ENCODE data around the gene KIF7. TPM values are rescaled to one million over a fixed set of nuclear protein-coding genes. Genes with fewer than 3 reads are reported as not detected.

Gene KIF7
- total RNA-seq, 1 donor from 2014 or later = 2.2 TPM

Other genes with a start within 250 kb of the KIF7 start
- gene RHCG, start 158.9 kb downstream of the KIF7 start, total RNA-seq = not detected
- 0.16 TPM for gene TICRR, start 80.0 kb downstream of the KIF7 start, total RNA-seq
- gene PLIN1, start 23.9 kb upstream of the KIF7 start, total RNA-seq = 17.6 TPM
- gene PEX11A, start 35.3 kb upstream of the KIF7 start, total RNA-seq = 13.7 TPM
- gene WDR93, start 35.3 kb upstream of the KIF7 start, total RNA-seq = not detected
- 7.4 TPM for gene MESP1, start 95.8 kb upstream of the KIF7 start, total RNA-seq
- 0.51 TPM for gene MESP2, start 120.9 kb upstream of the KIF7 start, total RNA-seq
- gene ANPEP, start 159.4 kb upstream of the KIF7 start, total RNA-seq = 9.4 TPM
- gene AP3S2, start 238.5 kb upstream of the KIF7 start, total RNA-seq = 46.9 TPM

Data from Right ventricle myocardium inferior (tissue), 1 donor.